A549 (cell line): ENCODE results near the gene SMAD6.

Experiments
- CEBPB ChIP-seq, 2 experiments: fragments of >200 bp in 1 of 2; sonication (Bioruptor Twin) in 1 of 2; formaldehyde crosslinking in 1 of 2; IDR thresholded peaks; 2 replicates each; pipeline ENCODE4 v1.6.1; 2012 to 2016
- CHD2 ChIP-seq: fragments of 150-350 bp; IDR thresholded peaks from 2 replicates; pipeline ENCODE4 v1.6.1; 2014; ENCODE audit warnings: low read length; ENCODE audit not compliant: partially characterized antibody
- MAFK ChIP-seq: fragments of 450-650 bp; IDR thresholded peaks from 2 replicates; pipeline ENCODE4 v1.6.1; 2014; ENCODE audit not compliant: partially characterized antibody
- POLR2A ChIP-seq: IDR thresholded peaks from 2 replicates; pipeline ENCODE4 v1.6.1; 2012; ENCODE audit warnings: mild to moderate bottlenecking, low read length
- POLR2AphosphoS2 ChIP-seq: conservative IDR thresholded peaks from 2 replicates; pipeline ENCODE4 v1.6.1; 2012; ENCODE audit warnings: low read length, improper control_type of control experiment, inconsistent platforms
- TF ChIP-seq, protein P1 (sequence below): fragments of >200 bp; sonication (Bioruptor Twin); formaldehyde crosslinking; IDR thresholded peaks from 3 replicates; pipeline ENCODE4 v1.5.1; 2016

DNA sequence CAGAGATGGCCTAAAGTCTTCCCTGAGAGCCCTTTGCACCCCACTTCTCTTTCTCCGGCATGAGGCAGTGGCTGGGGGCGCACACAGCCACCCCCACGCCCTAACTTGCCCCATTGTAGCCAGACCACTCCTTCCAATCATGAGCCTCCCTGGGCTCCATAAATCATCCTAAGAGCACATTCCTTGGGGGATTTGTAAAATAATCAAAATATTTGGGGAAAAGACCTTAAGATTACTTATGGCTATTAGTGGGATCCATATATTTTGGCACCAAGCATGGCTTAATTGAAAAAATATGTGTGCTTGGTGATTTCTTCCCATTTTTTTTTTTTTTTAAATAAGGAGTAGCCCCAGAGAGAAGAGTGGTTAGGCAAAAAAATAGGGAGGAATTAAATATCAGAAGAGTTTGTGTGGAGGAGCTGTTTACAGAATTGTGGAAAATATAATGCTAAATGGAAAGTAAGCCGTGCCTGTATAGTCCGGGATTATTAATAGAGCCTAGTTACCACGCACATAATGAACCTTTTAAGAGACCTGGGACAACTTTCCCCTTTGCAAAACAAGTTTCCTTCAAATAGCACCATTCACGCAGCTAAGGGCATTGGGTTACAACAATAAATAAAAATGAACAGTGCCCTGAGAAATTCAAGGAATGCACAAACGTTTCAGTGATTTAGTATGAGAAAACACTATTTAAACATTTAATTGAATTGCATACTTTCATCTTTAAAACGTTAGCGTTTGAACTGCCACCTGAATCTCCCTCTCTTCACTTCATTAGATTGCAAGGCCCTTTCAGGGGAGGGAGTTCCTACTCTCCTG is 46.1 kb downstream of the SMAD6 start:
- peak in 1 of 2 experiments; percentile 51; a peak in 1 of 4 replicates for TF ChIP-seq CEBPB (IDR thresholded peaks at IDR 0.05)
- TF ChIP-seq, protein P1, sequence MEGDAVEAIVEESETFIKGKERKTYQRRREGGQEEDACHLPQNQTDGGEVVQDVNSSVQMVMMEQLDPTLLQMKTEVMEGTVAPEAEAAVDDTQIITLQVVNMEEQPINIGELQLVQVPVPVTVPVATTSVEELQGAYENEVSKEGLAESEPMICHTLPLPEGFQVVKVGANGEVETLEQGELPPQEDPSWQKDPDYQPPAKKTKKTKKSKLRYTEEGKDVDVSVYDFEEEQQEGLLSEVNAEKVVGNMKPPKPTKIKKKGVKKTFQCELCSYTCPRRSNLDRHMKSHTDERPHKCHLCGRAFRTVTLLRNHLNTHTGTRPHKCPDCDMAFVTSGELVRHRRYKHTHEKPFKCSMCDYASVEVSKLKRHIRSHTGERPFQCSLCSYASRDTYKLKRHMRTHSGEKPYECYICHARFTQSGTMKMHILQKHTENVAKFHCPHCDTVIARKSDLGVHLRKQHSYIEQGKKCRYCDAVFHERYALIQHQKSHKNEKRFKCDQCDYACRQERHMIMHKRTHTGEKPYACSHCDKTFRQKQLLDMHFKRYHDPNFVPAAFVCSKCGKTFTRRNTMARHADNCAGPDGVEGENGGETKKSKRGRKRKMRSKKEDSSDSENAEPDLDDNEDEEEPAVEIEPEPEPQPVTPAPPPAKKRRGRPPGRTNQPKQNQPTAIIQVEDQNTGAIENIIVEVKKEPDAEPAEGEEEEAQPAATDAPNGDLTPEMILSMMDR: no peak
- no peak for TF ChIP-seq POLR2A
- TF ChIP-seq POLR2AphosphoS2: no peak
- no peak for TF ChIP-seq MAFK
- TF ChIP-seq CHD2: no peak
